ENCODE results near the gene SHROOM1. TPM values are rescaled to one million over a fixed set of nuclear protein-coding genes. Genes with fewer than 3 reads are reported as not detected.

The SHROOM1 gene
- total RNA-seq, 1 donor from 2014 or later: 0.82 TPM

DNA sequence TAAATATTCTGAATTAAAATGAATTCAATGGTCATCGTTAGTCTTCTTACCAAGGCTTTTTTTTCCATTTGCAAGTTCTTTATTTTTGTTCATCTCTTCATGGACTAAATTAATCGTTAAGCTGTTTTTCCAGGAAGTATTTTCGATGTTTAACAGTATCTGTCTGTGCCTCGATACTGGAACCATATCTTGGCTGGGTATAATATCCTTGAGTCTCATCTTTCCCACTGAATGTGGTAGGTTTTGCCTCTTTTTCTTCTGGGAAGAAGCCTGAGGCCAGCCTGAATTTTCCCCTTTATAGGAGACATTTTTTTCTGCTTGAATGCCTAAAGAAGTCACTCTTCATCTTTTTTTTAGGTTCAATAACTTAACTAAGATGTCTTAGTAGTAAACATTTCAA, 49.4 kb downstream of the SHROOM1 start:
- DNase-seq (ENCODE audit: low spot score in 2 of 2) (no peak), FAIRE-seq (no peak)

DNA sequence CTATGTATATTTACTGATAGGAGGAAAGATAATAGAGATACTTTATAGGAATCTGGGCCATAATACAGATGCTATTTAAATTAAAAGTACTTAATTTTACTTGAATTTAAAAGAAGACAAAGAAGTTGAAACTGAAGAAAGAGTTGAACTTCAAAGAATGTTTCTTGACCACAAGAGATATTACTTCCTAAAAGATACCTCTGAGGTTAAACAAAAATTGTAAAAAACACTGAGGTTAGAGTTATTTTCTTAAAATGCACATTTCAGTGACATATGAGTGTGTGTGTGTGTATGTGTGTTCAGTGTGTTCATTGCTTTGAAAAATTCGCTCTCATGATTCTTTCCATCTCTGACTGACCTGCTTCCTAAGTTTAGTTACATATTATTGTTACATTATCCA, 49.9 kb downstream of the SHROOM1 start:
- FAIRE-seq: no peak
- no peak for DNase-seq (ENCODE audit: low spot score in 2 of 2)

DNA sequence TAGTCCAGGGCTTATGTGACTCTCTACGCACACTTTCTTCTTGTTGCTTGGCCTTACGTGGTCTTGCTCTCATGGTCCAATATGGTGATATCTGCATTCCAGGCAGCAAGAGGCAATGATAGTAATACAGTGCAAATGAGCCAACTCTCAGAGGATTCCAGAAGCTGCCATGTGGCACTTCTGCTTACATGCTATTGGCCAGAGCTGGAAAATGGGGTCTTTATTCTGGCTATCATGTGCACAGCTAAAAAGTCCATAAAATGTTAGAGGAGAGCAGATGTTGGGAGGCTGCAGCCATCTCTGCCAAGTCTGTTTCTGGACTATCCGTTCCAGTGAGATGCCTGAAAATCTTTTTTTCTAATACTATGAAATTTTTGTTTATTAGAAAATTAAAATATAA, 50.5 kb downstream of the SHROOM1 start:
- no peak for DNase-seq (ENCODE audit: low spot score in 2 of 2)
- FAIRE-seq: peak; percentile 59

DNA sequence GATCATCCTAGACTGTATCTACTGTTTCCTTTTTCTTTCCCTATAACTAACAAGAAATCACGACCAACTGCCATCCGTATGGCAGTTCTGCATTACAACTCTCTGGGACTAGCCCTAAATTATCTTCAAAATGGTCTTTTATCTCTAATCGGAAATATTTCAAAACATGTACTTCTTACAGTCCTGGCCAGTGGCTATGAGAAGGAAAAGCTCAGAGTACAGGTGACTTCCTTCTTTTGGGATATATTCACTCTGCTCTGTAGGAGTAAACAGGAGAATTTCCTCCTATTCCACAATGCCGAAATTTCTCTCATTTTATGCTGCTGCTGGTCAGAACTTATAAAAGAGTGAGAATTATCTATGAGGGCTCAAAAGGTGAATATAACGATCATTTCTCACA, 51.6 kb downstream of the SHROOM1 start:
- FAIRE-seq: no peak
- no peak for DNase-seq (ENCODE audit: low spot score in 2 of 2)

DNA sequence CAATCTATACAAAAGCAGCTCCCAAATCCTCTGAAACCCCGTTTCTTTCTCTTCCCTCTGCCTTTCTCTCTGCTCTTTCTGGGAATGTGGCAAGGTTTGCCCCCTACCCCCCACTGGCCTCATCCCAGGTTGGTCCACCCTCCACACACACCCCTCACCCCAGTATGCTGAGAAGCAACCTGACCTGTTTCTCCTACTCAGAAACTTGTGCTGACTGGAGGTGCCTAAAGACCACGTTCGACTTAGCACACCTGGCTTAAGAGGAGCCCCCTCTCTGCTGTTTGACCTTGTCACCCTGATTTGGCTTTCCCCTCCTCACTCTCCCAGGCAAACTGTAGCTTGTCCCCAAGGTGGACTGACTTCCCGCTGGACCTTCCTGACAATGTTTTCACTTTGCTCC, 52.3 kb downstream of the SHROOM1 start:
- no peak for DNase-seq (ENCODE audit: low spot score in 2 of 2)
- FAIRE-seq: no peak

DNA sequence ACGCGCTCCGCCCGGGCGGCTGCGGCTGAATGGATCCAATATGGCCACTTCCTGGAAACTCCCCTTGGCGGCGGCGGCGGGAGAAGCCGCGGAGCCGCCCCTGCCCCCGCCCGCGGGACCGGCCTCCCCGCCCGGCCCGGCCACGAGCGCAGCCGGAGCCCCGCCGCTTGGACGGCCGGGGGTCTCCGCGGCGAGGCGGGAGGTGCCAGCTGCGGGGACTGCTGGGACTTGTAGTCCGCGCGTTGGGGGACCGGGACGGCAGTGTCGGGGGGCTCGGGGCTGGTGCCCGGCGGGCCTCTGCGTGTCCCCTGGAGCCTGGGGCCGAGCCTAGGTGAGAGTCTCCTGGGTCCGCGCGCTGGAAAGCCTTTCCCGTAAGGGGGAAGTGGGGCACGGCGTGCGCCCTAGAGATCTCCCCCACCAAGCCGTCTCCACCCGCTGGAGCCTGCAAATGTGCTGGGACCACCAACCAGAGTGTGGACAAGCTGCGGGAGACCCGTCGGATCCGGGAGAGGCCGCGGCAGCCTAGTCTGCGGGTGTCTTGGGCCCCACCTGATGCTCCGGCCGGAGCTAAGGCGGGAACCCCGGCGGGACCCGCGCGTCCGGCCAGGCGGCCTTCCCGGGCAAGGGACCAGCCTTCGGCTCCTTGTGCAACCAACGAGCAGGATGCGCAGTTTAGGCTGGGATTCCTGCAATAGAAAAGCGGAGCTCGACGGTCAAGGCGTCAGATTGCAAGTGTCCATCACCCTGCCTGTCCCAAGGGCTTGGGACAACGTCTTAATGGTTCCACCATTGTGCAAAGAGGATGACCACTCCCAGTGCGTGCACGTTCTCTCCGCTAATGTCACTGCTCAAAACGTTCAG, 53.0 kb downstream of the SHROOM1 start, which contains the start of gene SEPTIN8:
SEPTIN8 (minus strand) TSS at position 31 of the 861 bp plus-strand sequence. CDS start 102 bp downstream, outside the sequence.
- DNase-seq (ENCODE audit: low spot score in 2 of 2) (peak; percentile 75 to 86), FAIRE-seq (no peak)

DNA sequence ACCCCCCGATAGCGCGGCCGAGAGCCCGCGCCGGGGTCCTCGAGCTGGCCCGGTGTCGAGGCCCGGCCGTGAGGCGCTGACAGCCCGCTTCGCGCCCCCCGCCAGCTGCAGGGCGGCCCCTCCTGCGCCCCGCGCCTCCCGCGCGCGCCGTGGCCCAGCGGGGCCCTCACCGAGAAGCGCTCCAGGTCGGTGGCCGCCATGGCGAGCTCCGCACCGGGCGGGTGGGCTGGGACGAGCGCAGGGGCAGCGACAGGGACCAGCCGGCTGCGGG, 53.6 kb downstream of the SHROOM1 start:
- FAIRE-seq: no peak
- no peak for DNase-seq (ENCODE audit: low spot score in 2 of 2)

DNA sequence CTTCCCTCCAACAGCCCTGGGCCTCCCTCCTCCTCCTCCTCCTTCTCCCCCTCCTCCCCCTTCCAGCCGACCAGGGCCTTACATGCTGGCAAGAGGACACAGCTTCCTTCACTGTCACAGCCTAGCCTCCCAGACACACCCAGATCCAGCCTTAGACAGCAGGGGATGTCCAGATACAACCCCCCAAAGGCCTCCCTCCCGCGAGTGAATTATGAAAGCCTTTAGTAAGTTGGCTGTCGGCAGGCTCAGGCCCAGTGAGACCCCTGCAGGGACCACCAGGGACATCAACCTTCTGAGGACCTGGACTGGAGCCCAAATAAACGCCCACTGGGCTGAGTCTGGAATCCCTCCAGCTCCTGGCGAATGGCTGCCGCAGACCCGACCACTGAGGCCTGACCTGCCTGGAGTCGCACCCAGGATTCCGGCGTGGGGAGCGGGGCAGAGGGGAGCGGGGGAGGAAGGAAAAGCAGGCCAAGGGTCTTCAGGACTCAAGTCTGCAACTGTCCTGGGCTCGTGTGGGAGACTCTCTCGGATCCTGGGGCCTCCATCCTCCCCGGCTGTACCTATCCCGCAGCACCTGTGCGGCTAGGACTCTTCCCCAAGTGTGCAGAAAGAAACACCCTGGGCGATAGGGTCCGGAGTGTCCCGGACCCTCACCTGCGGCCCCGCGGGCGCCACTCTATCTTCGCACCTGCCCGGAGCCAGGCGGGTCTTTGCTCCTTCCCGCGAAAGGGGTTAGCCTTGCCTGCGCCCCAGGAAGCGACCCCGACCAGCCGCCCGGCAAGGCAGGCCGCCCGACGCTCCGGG, 54.1 kb downstream of the SHROOM1 start:
- FAIRE-seq: no peak
- DNase-seq (ENCODE audit: low spot score in 2 of 2): peak in 1 of 2 donors; percentile 69

DNA sequence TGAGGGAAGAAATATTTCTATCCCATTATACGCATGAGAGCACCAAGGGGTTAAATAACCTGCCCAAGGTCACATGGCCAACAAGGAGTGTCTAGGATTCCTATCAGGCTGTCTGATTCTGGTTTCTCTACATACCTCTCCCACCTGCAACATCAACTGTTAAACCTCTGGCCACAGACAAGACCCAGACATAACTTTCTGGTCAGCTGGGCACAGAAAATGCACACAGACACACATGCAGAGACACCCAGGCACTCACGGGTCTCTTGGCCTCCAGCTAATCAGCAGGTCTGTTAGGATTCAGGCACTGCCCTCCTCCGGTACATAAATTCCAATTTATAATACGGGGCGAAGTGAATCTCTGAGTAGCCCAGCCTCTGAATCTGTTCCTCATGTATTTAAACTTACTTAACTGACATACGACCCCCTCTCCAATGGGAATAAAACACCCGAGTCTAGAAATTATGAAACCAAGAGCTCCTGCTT, 54.9 kb downstream of the SHROOM1 start:
- DNase-seq (ENCODE audit: low spot score in 2 of 2): no peak
- FAIRE-seq: no peak

DNA sequence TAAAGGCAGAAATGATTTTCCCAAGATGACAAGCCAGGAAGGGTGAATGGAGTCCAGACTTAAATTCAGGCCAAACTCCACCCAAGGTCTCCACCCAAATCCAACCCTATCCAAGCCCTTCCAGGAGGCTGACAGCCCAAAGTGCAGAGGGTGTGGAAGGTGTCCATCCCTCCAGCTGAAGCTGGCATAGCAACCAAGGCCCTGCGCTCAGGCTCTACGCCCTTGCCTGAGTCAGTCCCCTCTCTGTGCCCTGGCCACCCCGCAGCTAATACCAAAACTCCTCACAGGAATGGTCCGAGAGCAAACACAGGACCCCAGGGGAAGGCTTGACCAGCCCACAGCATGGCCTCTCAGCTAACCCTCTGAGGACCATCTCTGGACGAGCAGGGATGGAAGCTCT, 55.6 kb downstream of the SHROOM1 start:
- FAIRE-seq (no peak), DNase-seq (ENCODE audit: low spot score in 2 of 2) (no peak)

DNA sequence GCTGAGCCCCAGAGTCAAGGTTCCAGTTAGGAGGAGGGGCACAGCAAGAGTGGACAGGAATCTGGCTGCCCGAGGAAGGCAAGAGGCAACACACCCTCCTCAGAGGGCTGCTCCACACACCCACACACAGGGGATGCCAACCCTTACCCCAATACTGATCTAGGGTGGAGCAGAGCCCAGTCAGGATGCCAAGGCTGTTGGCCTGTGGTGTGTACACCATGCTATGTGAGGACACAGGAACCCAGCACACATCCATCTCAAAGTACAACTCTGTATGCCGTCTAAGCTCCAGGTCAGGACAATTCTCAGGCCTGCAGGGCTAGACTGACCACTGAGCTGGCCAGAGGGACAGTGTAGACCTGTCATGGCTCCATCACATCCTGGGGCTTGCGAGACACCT, 56.0 kb downstream of the SHROOM1 start:
- no peak for FAIRE-seq
- DNase-seq (ENCODE audit: low spot score in 2 of 2): no peak

DNA sequence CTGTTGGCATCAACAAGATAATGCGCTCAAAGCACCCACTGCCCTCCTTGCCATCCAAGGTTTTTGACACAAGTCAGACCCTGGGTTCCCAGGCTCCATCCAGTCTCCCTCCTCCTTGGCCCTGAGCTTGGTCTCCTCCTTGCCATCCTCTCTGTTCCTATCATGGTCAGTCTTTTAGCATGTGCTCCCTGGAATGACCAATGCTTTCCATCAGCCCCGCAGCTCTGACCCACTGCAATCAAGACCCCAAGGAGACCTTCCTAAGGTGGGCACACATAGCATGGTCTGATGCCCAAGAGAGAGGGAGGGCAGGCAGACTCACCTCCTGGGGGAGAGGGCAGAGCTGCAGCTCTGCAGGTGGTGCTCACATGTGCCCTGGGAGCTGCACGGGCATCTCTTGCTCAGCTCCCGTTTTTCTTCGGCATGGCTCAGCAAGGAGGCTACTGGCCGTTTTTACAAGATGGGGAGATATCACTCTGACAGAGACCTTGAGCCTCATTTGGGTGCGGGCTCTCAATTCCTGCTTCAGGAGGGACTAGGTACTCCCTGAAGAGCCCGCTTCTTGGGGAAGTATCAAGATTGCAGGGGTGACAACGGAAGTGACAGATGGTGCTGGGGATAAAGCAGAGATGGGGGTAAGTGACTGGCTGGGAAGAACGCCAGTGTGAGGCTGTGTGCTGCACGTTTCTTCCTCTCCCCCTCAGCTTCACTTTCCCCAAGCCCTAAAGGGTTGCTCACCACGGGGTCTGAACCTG, 56.7 kb downstream of the SHROOM1 start:
- DNase-seq (ENCODE audit: low spot score in 2 of 2) (no peak), FAIRE-seq (no peak)

DNA sequence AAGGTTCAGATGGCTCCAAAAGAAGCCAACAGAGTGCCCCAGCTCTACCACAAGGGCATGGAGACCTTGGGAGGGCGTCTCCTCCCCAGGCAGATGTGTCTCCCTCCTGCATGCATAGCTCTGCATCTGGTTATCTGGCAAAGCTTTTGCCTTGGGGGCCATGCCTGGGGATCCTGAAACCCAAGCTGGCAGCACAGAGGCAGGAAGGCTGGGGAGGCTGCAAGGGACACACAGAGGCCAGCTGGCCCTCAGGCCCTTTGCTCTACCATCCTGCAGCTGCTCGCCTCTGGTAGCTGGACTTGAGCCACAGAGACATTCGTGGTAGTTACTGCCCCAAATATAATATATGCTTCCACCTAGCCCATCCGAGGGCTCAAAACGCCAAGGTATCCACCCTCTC, 57.3 kb downstream of the SHROOM1 start:
- DNase-seq (ENCODE audit: low spot score in 2 of 2) (no peak), FAIRE-seq (no peak)

DNA sequence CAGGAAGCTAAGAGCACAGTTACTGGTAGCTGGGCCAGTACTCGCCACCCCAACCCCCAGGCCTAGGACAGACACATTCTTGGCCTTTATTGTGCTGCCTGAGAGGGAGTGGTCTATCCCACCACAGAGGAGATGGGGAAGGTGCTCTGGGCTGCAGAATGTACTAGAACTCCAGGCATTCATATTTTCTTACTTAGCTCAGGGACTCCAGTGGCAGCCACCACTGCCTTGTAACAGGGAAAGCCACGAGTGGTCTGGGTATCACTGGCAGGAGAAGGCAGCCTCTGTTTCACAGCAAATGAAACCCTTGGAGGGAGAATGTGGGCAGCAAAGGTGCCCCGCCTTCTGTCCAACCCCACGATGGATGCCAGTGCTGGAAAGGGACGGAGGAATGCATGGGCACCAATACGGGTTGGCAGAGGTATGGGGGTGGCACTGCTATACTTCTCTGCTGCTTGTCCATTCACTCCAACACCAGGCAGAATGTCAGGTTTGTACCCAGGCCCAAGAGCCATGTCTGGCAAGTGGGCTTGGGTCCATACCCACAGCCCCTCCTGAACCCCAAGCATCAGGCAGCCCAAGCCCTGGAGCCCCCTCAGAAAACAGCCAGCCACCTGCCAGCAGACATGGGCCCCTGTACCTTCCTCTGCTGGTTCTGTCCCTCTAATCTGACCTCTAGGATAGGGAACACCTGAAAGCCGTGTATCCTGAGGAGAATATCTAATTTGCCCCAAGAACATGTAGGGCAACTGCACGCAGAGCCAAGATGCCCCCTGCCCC, 58.0 kb downstream of the SHROOM1 start:
- no peak for FAIRE-seq
- no peak for DNase-seq (ENCODE audit: low spot score in 2 of 2)

Small RNAs within 50 kb of the gene (small RNA-seq; reads per million reads assigned to genes)
- gene RNA5SP192: not detected

Other genes with a start within 250 kb of the SHROOM1 start
- not detected for gene IL13, start 172.5 kb downstream of the SHROOM1 start, total RNA-seq
- not detected for gene IL4, start 156.7 kb downstream of the SHROOM1 start, total RNA-seq
- gene KIF3A, start 93.1 kb downstream of the SHROOM1 start, total RNA-seq: 95.8 TPM
- gene CCNI2, start 83.2 kb downstream of the SHROOM1 start, total RNA-seq: 1.6 TPM
- gene SEPTIN8, start 53.4 kb downstream of the SHROOM1 start, total RNA-seq: 28.1 TPM
- gene SOWAHA, start 17.3 kb downstream of the SHROOM1 start, total RNA-seq: 4.5 TPM
- 1.2 TPM for gene GDF9, start 35.8 kb upstream of the SHROOM1 start, total RNA-seq
- 75.8 TPM for gene UQCRQ, start 36.0 kb upstream of the SHROOM1 start, total RNA-seq
- 1.2 TPM for gene LEAP2, start 43.0 kb upstream of the SHROOM1 start, total RNA-seq
- 62.4 TPM for gene AFF4, start 133.0 kb upstream of the SHROOM1 start, total RNA-seq
- 27.3 TPM for gene ZCCHC10, start 195.9 kb upstream of the SHROOM1 start, total RNA-seq
- gene HSPA4, start 221.4 kb upstream of the SHROOM1 start, total RNA-seq: 140 TPM